ENCODE measurements around the gene CACNA1G. TPM values are rescaled to one million over a fixed set of nuclear protein-coding genes. Genes with fewer than 3 reads are reported as not detected.

The CACNA1G gene
- total and polyA plus RNA-seq, 10 donors: 0.02 to 1.3 (median 0.09) TPM; not detected in 1

GRCh38 chr17:50640686-50641351 is 80.3 kb downstream of the CACNA1G start:
- no peak for DNase-seq
- intact Hi-C loops (cut with DNase I; ENCODE audit: low total_unique reads): no loop called here
- TF ChIP-seq CTCF (IDR thresholded peaks at IDR 0.05 in 8 of 11, conservative IDR thresholded peaks at IDR 0.05 in 3 of 11) (no peak), POLR2AphosphoS5 (IDR thresholded peaks at IDR 0.05) (peak; percentile 5 to 54 (median 42))
- WGBS, 5 donors: 21 to 48% (median 35%) methylated on average over 10 to 12 of the region's 12 CpGs
- Histone ChIP-seq H3K36me3 (no peaks in the 10 kb centered on the region), H3K4me1 (peaks cover 28 to 72% (median 45%) of the 10 kb centered on the region in 6 donors), H3K9me3 (no peaks in the 10 kb centered on the region), H3K4me3 (no peak overlapping the region), H3K27ac (peak overlapping the region in 4 of 8 donors; percentile 25 to 70 (median 57)), H3K27me3 (replicated peaks in 1 of 7) (peaks cover 0 to 33% (median 5%) of the 10 kb centered on the region in 7 donors)

DNA sequence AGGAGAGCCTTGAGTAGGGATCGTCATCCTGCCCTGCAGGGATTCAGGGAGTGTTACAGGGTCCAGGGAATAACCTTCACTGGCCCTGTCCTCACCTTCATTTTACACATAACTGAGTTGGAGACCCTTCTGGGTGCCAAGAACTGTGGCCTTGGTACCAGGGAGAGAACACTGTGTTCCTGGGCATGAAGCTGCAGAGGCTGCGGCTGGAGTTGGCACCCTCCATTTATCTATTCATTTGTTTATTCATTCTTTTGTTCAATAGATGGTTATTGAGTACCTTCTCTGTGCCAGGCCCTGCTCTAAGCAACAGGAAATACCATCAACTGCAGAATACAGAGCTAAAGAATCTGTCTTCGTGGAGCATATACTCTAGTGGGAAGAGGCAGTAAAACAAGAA is 80.8 kb downstream of the CACNA1G start:
- Histone ChIP-seq H3K4me3 (no peak overlapping the region), H3K27ac (peak overlapping the region in 4 of 8 donors; percentile 25 to 70 (median 57)), H3K9me3 (no peaks in the 10 kb centered on the region), H3K4me1 (peaks cover 28 to 66% (median 43%) of the 10 kb centered on the region in 6 donors), H3K36me3 (no peaks in the 10 kb centered on the region), H3K27me3 (replicated peaks in 1 of 7) (peaks cover 0 to 28% (median 1%) of the 10 kb centered on the region in 7 donors)
- TF ChIP-seq POLR2AphosphoS5 (IDR thresholded peaks at IDR 0.05) (no peak), POLR2A (IDR thresholded peaks at IDR 0.05) (no peak), CTCF (IDR thresholded peaks at IDR 0.05 in 8 of 11, conservative IDR thresholded peaks at IDR 0.05 in 3 of 11) (no peak)
- intact Hi-C loops (cut with DNase I; ENCODE audit: low total_unique reads): no loop called here
- no peak for DNase-seq
- 39 to 55% (median 50%) methylated on average over 3 of the region's 3 CpGs for WGBS, 5 donors

DNA sequence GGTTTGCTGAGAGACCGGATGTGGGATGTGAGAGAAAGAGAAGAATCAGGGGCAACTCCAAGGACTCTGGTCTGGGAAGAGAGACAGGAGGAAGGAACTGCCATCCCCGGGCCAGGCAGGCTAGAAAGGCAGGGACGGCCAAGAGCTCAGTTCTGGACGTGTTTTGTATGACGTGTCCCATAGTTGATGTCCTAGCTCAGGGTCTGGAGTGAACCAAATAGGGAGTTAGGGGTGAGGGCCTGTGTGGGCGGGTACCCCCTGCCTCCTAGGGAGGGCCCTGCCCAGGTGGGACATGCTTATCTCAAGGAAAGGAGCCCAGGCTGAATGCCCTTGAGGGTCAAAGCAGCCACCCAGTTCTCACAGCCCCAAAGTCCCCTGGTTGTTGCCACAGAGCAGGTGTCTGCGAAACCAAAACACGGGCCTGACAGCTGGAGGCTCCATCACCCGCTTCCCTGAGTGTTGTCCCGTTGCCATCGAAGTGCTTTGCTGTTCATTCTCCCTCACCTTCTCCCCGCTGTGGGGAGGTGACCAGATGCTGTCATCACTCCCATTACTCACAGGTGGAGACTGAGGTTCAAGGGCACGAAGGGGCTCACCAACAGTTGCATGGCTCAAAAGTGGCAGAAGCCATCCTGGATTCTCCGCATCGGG is 81.7 kb downstream of the CACNA1G start:
- DNase-seq: no peak
- no peak overlapping the region for H3K4me3 ChIP-seq
- H3K4me1 ChIP-seq: peaks cover 28 to 59% (median 43%) of the 10 kb centered on the region in 6 donors
- H3K9me3 ChIP-seq: no peaks in the 10 kb centered on the region
- 78 to 87% (median 80%) methylated on average over 15 of the region's 15 CpGs for WGBS, 5 donors
- H3K36me3 ChIP-seq: no peaks in the 10 kb centered on the region
- TF ChIP-seq POLR2AphosphoS5 (IDR thresholded peaks at IDR 0.05) (no peak), CTCF (IDR thresholded peaks at IDR 0.05 in 8 of 11, conservative IDR thresholded peaks at IDR 0.05 in 3 of 11) (no peak), POLR2A (IDR thresholded peaks at IDR 0.05) (no peak)
- no peak overlapping the region for H3K27ac ChIP-seq
- intact Hi-C loops (cut with DNase I; ENCODE audit: low total_unique reads): no loop called here
- H3K27me3 ChIP-seq (replicated peaks in 1 of 7): peaks cover 0 to 20% (median 0%) of the 10 kb centered on the region in 7 donors

Measured in spleen (tissue), 11 donors.